COLO668 (cell line): ENCODE results near the gene SARDH.
A peak's percentile ranks its signal among the peaks of the same experiment; 100 is the strongest.

ENCODE experiments used
- DNase-seq: peaks from one replicate; lab custom pipeline; 2025; ENCODE audit not compliant: unreplicated experiment; lab: John Stamatoyannopoulos, UW

The SARDH gene

GRCh38 chr9:133733796-133734533, 4.2 kb downstream of the SARDH start:
- DNase-seq, result no peak

GRCh38 chr9:133733421-133733795, 4.7 kb downstream of the SARDH start:
- DNase-seq, result no peak

GRCh38 chr9:133732639-133733408, 5.3 kb downstream of the SARDH start:
- DNase-seq, result no peak

GRCh38 chr9:133731876-133732638, 6.1 kb downstream of the SARDH start:
- peak; percentile 35 for DNase-seq

- no peak for DNase-seq
Observed at GRCh38 chr9:133730994-133731715, 7.0 kb downstream of the SARDH start.

- DNase-seq, result no peak
Observed at GRCh38 chr9:133729617-133730281, 8.4 kb downstream of the SARDH start.

GRCh38 chr9:133728856-133729616, 9.1 kb downstream of the SARDH start:
- DNase-seq, result no peak

- no peak for DNase-seq
Observed at GRCh38 chr9:133727876-133728441, 10.2 kb downstream of the SARDH start.

- peak; percentile 41 for DNase-seq
Observed at GRCh38 chr9:133727277-133727875, 10.8 kb downstream of the SARDH start.

- peak; percentile 74 for DNase-seq
Observed at GRCh38 chr9:133726401-133727276, 11.5 kb downstream of the SARDH start.

- DNase-seq, result no peak
Observed at GRCh38 chr9:133725886-133726285, 12.3 kb downstream of the SARDH start.

GRCh38 chr9:133718563-133719315, 19.4 kb downstream of the SARDH start:
- no peak for DNase-seq

GRCh38 chr9:133717113-133718031, 20.8 kb downstream of the SARDH start:
- no peak for DNase-seq

GRCh38 chr9:133716564-133717112, 21.5 kb downstream of the SARDH start:
- no peak for DNase-seq

- peak; percentile 26 for DNase-seq
Observed at GRCh38 chr9:133715866-133716563, 22.1 kb downstream of the SARDH start.
